ENCODE measurements around the gene RNF141.

Gene RNF141

GRCh38 chr11:10498426-10499250 lies 42.3 kb downstream of the RNF141 start:
- no peak for DNase-seq (ENCODE audit: low read depth in 2 of 2)

- no peak for DNase-seq (ENCODE audit: low read depth in 2 of 2)
Measured at GRCh38 chr11:10498022-10498400, 43.0 kb downstream of the RNF141 start.

GRCh38 chr11:10497371-10498021 lies 43.5 kb downstream of the RNF141 start:
- DNase-seq (ENCODE audit: low read depth in 2 of 2): no peak

- DNase-seq (ENCODE audit: low read depth in 2 of 2): no peak
Measured at GRCh38 chr11:10496296-10496936, 44.6 kb downstream of the RNF141 start.

GRCh38 chr11:10495464-10495786 lies 45.6 kb downstream of the RNF141 start:
- DNase-seq (ENCODE audit: low read depth in 2 of 2): no peak

GRCh38 chr11:10494636-10495463 lies 46.1 kb downstream of the RNF141 start:
- DNase-seq (ENCODE audit: low read depth in 2 of 2): no peak

GRCh38 chr11:10493041-10493663 lies 47.8 kb downstream of the RNF141 start:
- DNase-seq (ENCODE audit: low read depth in 2 of 2): no peak

- DNase-seq (ENCODE audit: low read depth in 2 of 2): no peak
Measured at GRCh38 chr11:10492084-10492483, 48.9 kb downstream of the RNF141 start.

- no peak for DNase-seq (ENCODE audit: low read depth in 2 of 2)
Measured at GRCh38 chr11:10490398-10491241, 50.4 kb downstream of the RNF141 start.

- DNase-seq (ENCODE audit: low read depth in 2 of 2): no peak
Measured at GRCh38 chr11:10490032-10490397, 51.0 kb downstream of the RNF141 start.

- DNase-seq (ENCODE audit: low read depth in 2 of 2): no peak
Measured at GRCh38 chr11:10488934-10489691, 51.9 kb downstream of the RNF141 start.

GRCh38 chr11:10488121-10488933 lies 52.7 kb downstream of the RNF141 start:
- no peak for DNase-seq (ENCODE audit: low read depth in 2 of 2)

GRCh38 chr11:10487002-10487647 lies 53.9 kb downstream of the RNF141 start:
- DNase-seq (ENCODE audit: low read depth in 2 of 2): no peak

GRCh38 chr11:10486161-10486840 lies 54.7 kb downstream of the RNF141 start:
- no peak for DNase-seq (ENCODE audit: low read depth in 2 of 2)

- DNase-seq (ENCODE audit: low read depth in 2 of 2): no peak
Measured at GRCh38 chr11:10485646-10486045, 55.3 kb downstream of the RNF141 start.

- no peak for DNase-seq (ENCODE audit: low read depth in 2 of 2)
Measured at GRCh38 chr11:10484461-10485180, 56.4 kb downstream of the RNF141 start.

GRCh38 chr11:10483584-10483983 lies 57.4 kb downstream of the RNF141 start:
- DNase-seq (ENCODE audit: low read depth in 2 of 2): no peak
